Stimulated activated CD8-positive, alpha-beta memory T cell treated with anti-CD3 and anti-CD28 coated beads, Interleukin-4, amount 100 ng/mL, for 4 hours (primary cell): ENCODE results near the gene FOXB1.

Source experiments
- DNase-seq, 2 donors: peaks; one replicate each; pipeline ENCODE4 v3.0.0-alpha.2; 2020; ENCODE audit warnings: low read depth in 2 of 2, low spot score in 1 of 2

Gene FOXB1

GRCh38 chr15:59998950-59999611 is 5.0 kb upstream of the FOXB1 start:
- no peak for DNase-seq

GRCh38 chr15:59999612-60000112 is 4.4 kb upstream of the FOXB1 start:
- DNase-seq = no peak

GRCh38 chr15:60000113-60000823 is 3.8 kb upstream of the FOXB1 start:
- no peak for DNase-seq

GRCh38 chr15:60000824-60001609 is 3.1 kb upstream of the FOXB1 start:
- no peak for DNase-seq

- DNase-seq = no peak
These were observed 2.2 kb upstream of the FOXB1 start for GRCh38 chr15:60001610-60002527.

GRCh38 chr15:60002528-60003218 is 1.4 kb upstream of the FOXB1 start:
- DNase-seq = no peak

GRCh38 chr15:60003243-60004008 is 685 bp upstream of the FOXB1 start:
- DNase-seq = no peak

GRCh38 chr15:60004846-60005351 is 788 bp downstream of the FOXB1 start:
- no peak for DNase-seq

- DNase-seq = no peak
These were observed 1.5 kb downstream of the FOXB1 start for GRCh38 chr15:60005352-60006202.

GRCh38 chr15:60006203-60006862 is 2.2 kb downstream of the FOXB1 start:
- no peak for DNase-seq

- no peak for DNase-seq
These were observed 2.8 kb downstream of the FOXB1 start for GRCh38 chr15:60006873-60007272.

- no peak for DNase-seq
These were observed 5.2 kb downstream of the FOXB1 start for GRCh38 chr15:60009124-60009960.

- no peak for DNase-seq
These were observed 6.0 kb downstream of the FOXB1 start for GRCh38 chr15:60009980-60010732.

- DNase-seq = no peak
These were observed 6.7 kb downstream of the FOXB1 start for GRCh38 chr15:60010858-60011257.

- no peak for DNase-seq
These were observed 8.6 kb downstream of the FOXB1 start for GRCh38 chr15:60012695-60013094.
